Measurements from ENCODE around the gene NUP98.

- TF ChIP-seq JUN (IDR thresholded peaks at IDR 0.05) (no peak), POLR2A (IDR thresholded peaks at IDR 0.05; ENCODE audit: low read length) (no peak), RNF2 (IDR thresholded peaks at IDR 0.05; ENCODE audit: borderline replicate concordance, low read depth) (no peak)
Observed at GRCh38 chr11:3775736-3776406, 21.5 kb downstream of the NUP98 start.

Measured in A549 (cell line).